Measurements from ENCODE around the gene C3orf49.

DNA sequence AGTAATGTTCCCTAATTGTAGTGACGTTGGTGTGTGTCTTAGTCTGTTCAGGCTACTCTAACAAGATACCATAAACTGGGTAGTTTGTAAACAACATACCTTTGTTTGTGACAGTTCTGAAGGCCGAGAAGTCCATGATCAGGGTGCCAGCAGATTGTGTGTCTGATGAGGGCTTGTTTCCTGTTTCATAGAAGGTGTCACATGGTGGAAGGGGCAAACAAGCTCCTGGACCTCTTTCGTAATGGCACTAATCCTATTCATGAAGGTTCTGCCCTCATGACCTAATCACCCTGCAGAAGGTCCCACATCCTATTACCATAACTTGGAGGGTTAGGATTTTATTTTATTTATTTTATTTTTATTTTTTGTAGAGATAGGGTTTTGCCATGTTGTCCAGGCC, 55.7 kb downstream of the C3orf49 start:
- TF ChIP-seq, protein P1, sequence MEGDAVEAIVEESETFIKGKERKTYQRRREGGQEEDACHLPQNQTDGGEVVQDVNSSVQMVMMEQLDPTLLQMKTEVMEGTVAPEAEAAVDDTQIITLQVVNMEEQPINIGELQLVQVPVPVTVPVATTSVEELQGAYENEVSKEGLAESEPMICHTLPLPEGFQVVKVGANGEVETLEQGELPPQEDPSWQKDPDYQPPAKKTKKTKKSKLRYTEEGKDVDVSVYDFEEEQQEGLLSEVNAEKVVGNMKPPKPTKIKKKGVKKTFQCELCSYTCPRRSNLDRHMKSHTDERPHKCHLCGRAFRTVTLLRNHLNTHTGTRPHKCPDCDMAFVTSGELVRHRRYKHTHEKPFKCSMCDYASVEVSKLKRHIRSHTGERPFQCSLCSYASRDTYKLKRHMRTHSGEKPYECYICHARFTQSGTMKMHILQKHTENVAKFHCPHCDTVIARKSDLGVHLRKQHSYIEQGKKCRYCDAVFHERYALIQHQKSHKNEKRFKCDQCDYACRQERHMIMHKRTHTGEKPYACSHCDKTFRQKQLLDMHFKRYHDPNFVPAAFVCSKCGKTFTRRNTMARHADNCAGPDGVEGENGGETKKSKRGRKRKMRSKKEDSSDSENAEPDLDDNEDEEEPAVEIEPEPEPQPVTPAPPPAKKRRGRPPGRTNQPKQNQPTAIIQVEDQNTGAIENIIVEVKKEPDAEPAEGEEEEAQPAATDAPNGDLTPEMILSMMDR (IDR thresholded peaks at IDR 0.05) = no peak
- no peak for TF ChIP-seq EZH2 (IDR thresholded peaks at IDR 0.05)
